SH-SY5Y (cell line): ENCODE data around the gene NUBP2.

Experiments used
- GATA2 ChIP-seq: IDR thresholded peaks from 2 replicates; pipeline ENCODE4 v1.6.1; 2011; ENCODE audit warnings: mild to moderate bottlenecking, low read depth, low read length
- GATA3 ChIP-seq: IDR thresholded peaks from 2 replicates; pipeline ENCODE4 v1.6.1; 2011; ENCODE audit warnings: low read depth, mild to moderate bottlenecking, low read length, moderate library complexity

GRCh38 chr16:1762879-1763520, 19.8 kb upstream of the NUBP2 start:
- TF ChIP-seq GATA3: no peak
- TF ChIP-seq GATA2: no peak
